Ovary (tissue), 3 donors: Measurements from ENCODE around the gene ADGRB3.

Experiments used
- EP300 ChIP-seq: sonication (generic); formaldehyde crosslinking; IDR thresholded peaks from one replicate; pipeline ENCODE4 v1.6.1; 2017; ENCODE audit warnings: antibody characterized with exemption
- POLR2A ChIP-seq: fragments of 450-650 bp; IDR thresholded peaks from one replicate; pipeline ENCODE4 v1.6.1; 2017; ENCODE audit warnings: antibody characterized with exemption, mild to moderate bottlenecking, moderate library complexity
- TF ChIP-seq, protein P1 (sequence below), 3 donors: fragments of 450-650 bp in 2 of 3; fragments of 200-600 bp in 1 of 3; IDR thresholded peaks; one replicate each; pipeline versions ENCODE4 v1.5.1 to v1.8.0; 2016 to 2022; ENCODE audit warnings: antibody characterized with exemption in 3 of 3, mild to moderate bottlenecking in 1 of 3
- donor health status: DM: no; HTN: no; CAD: no.

DNA sequence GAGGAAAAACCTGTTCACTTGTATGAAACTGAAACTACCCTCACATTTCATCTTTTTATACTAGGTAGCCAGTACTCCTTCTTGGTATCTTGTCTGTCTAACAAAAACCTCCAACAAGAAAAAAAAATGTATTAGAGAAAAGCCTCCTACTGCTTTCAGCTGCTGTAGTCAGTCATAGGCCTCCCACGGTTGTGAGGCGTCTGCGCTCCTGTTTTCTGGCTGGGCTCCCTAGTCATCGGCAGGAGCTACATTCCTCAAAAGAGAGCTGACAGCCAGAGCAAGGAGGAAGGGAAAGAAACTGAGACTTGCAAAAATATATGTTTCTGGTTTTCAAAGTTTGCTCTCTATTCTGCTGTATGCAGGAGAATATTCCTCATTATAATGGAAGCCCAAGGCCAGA, 644.7 kb downstream of the ADGRB3 start:
- TF ChIP-seq, protein P1, sequence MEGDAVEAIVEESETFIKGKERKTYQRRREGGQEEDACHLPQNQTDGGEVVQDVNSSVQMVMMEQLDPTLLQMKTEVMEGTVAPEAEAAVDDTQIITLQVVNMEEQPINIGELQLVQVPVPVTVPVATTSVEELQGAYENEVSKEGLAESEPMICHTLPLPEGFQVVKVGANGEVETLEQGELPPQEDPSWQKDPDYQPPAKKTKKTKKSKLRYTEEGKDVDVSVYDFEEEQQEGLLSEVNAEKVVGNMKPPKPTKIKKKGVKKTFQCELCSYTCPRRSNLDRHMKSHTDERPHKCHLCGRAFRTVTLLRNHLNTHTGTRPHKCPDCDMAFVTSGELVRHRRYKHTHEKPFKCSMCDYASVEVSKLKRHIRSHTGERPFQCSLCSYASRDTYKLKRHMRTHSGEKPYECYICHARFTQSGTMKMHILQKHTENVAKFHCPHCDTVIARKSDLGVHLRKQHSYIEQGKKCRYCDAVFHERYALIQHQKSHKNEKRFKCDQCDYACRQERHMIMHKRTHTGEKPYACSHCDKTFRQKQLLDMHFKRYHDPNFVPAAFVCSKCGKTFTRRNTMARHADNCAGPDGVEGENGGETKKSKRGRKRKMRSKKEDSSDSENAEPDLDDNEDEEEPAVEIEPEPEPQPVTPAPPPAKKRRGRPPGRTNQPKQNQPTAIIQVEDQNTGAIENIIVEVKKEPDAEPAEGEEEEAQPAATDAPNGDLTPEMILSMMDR (IDR thresholded peaks at IDR 0.05): no peak
- TF ChIP-seq EP300 (no peak), POLR2A (no peak)
